OCI-M1 (cell line): Measurements from ENCODE around the gene GNAI3.

ENCODE experiments used
- DNase-seq: peaks from one replicate; lab custom pipeline; 2025; lab: John Stamatoyannopoulos, UW

GNAI3 gene

DNA sequence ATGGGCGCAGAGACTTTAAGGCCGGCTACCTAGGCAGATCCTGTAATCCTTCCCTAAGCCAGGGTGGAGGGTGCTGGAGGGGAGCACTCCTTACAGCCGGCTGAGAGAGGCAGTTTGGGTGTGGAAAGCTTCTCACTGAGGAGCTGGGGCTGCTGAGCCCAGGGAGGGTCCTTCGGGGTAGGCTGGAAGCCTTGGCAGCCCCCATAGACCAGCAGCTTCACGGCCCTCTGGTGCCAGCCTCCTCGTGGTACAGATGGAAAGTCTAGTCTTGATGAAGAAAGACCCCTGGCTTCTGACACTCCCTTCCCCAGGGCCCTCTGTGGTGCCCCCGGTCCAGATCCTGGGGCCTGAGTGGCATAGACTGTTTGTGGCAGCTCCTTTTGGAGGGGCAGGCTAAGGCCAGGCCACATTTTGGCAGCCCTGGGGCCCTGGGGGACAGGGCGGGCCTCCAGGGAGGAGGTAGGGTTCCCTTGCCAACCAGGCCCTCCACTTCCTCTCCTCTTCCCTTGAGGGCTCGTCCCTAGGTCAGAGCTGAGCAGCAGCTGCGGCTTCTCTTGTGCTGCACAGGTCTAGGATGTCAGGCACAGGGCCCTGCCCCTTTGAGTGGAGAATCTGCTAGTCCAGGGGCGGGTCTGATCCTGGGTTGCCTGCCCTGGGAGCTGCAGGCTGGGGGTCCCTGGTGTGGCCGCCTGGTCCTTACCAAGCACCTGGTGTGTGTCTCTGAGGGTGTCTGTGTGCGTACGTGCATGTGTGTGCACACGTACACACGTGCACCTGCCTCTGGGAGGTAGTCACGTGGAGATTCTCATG, 76.0 kb downstream of the GNAI3 start:
- DNase-seq: no peak

GRCh38 chr1:109625176-109625575, 76.8 kb downstream of the GNAI3 start:
- DNase-seq: no peak

- DNase-seq: no peak
Observed at GRCh38 chr1:109625601-109626560, 77.5 kb downstream of the GNAI3 start.

DNA sequence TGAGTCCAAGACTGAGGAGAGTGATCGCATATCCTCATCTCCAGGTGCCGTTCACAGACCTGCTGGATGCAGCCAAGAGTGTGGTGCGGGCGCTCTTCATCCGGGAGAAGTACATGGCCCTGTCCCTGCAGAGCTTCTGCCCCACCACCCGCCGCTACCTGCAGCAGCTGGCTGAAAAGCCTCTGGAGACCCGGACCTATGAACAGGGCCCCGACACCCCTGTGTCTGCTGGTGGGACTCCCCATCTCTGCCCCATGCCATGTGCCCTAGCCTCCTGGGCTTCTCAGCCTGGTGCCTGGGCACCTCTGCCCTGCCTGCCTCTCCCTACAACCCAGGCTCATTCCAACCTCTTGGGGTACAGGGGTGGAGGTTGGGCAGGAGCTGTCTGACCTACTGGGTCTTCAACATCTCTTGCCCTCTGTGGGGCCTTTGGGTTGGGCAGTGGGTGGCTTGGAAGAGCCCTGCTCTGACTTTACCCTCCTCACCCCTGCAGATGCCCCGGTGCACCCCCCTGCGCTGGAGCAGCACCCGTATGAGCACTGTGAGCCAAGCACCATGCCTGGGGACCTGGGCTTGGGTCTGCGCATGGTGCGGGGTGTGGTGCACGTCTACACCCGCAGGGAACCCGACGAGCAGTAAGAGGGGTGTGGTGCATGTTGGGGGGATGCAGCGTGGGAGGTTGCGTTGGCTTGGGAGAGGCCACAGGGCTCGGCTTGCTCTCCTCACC, 78.4 kb downstream of the GNAI3 start:
- DNase-seq: no peak

DNA sequence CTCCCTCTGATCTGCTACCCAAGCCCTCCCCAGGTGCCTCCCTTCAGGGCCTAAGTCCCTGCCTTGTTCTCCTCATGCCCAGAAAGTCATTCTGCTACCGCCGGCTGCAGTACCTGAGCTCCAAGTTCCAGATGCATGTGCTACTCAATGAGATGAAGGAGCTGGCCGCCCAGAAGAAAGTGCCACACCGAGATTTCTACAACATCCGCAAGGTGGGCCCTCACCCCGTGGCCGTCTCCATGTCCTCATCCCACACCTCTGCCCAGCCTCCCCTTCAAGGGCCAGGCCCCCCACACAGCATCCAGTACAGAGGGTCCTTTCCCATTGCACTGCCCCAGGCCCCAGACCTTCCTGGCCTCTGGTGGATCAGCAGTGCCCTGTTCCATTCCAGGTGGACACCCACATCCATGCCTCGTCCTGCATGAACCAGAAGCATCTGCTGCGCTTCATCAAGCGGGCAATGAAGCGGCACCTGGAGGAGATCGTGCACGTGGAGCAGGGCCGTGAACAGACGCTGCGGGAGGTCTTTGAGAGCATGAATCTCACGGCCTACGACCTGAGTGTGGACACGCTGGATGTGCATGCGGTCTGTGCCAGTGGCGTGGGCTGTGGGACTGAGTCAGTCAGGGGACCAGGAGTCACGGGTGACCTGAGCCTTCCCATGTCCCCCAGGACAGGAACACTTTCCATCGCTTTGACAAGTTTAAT, 79.4 kb downstream of the GNAI3 start:
- DNase-seq: no peak

GRCh38 chr1:109628540-109629321, 80.3 kb downstream of the GNAI3 start:
- DNase-seq: no peak

- DNase-seq: no peak
Observed at GRCh38 chr1:109629372-109630030, 81.1 kb downstream of the GNAI3 start.

GRCh38 chr1:109630081-109630897, 81.9 kb downstream of the GNAI3 start:
- no peak for DNase-seq

GRCh38 chr1:109630898-109631512, 82.6 kb downstream of the GNAI3 start:
- no peak for DNase-seq

DNA sequence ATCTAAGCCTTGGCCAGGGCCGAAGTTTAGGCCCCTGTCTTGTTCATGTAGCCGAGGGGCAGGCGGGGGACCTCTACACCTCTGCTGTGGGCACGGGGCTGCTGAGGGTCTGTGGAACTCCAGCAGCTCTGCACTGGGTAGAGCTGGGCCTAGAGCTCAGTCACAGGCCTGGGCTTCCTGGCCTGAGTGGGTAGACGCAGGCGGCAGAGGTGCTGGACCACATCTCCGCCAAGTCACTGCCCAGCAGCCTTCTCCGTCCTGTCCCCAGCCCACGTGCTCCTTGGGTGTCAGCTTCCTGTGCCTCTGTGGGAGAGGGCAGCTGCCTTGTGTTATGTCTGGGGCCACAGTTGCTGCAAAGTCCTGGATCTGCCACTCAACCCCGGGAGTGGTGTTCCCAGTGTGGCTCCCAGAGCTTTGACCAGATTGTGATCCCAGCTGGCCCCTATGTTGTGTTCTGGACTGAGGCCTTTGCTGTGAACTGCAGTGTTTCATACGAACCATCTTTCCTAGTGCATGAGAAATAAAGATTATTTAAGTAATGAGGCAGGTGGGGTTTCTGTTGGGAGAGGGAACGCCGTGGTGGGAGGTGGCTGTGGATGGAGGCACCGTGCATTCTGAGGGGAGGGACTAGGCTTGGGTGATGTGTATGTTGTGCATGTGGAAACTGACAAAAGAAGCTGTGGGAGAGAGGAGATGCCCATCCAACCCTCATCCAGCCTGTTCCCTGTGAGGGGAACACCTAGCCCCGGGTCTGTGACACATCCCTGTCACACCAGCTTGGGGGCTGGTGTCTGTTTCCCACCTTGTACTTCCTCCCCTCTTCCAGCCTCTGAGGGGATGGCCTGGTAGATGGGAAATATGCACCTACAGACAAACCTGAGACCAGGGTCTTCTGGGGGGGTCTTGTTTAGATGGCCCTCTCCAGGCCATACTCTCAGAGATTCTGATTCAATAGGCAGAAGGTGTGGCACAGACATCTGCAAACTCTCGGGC, 83.4 kb downstream of the GNAI3 start:
- no peak for DNase-seq

DNA sequence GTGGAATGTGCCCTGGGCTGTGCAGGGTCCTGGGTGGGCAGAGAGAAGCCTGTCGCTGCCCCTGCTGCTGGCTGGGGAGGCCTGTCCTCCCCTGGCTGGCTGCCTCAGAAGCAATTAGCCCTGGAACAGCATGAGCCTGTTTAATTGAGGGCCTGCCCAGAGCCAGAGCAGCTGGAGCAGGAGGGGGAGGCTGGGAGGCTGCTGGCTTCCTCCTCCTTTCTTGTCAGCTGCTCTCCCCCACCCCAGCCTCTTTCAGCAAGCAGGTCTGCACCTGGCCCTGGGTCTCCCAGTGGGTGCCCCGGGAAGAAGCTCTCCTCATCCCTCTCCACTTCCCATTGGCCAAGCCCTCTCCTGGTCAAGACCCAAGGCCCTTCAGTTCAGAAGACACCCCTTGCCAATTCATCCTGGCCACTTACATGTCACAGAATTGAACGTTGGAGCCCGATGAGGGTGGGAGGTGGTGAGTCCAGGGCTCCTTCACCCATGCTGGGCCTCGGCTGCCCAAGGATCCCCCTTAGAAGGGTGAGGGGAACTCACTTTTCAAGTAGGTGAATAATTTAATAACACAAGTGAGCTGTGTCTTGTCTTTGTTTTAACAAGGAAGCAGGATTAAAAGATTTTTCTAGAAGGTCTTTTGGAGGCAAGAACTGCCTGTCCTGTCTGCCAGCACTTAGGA, 84.4 kb downstream of the GNAI3 start:
- no peak for DNase-seq

DNA sequence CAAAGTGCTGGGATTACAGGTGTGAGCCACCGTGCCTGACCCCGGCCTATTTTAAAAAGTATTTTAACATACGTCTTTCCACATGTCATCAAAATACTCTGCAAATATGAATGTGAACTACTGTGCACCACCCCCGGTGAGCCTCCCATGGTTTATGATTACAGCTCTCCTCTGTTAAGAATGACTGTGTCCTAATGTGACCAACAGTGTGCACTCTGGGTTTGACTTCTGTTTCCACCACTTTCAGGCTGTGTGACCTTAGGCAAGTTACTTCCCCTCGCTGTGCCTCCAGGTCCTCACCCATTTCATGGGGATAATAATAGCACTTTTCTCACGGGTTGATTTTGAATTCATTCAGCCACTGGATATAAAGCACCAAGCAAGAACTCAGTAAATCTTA, 85.9 kb downstream of the GNAI3 start:
- DNase-seq: no peak

DNA sequence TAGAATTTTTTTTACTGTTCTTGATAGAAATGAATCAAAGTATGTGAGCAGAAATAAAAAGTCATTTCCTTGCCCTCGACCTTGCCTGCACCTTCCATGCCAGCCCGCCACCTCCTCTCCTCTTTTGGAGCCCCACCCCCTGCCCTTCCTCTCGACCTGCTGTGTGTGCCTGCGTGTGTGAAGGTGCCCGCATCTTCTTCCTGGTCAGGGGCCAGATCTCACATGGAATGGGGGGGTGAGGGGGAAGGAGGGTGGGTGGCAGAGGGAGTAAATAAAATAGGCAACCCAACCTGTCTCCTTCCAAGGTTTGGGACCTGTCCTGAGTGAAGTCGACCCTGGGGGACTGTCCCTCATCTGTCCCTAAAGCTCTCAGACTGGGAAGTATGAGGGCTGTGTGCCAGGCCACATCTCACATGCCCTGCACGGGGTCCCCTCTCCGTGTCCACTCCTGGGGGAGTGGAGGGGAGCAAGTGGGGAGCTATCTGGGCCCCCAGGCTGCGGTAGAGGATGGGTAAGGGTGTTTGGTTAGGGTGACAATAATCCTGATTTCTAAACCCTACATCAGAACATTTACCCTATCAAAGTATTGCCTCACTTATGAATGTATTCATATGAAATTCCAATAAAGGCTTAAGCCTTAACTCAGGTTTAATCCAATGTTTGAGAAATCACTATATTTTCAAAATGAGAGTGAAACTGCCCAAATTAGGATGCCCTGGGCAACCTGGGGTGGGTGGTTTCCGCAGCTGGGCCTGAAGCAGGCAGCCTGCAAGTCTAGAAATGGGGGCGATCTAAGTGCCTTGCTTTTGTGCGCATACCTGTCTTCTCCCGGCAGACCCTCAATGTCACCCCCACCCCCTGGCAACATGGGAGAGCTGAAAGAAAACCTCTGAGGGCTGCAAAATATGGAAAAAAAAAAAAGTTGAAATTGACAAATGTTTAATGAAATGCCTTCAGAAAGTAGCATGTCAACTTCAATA, 86.6 kb downstream of the GNAI3 start:
- DNase-seq: no peak

DNA sequence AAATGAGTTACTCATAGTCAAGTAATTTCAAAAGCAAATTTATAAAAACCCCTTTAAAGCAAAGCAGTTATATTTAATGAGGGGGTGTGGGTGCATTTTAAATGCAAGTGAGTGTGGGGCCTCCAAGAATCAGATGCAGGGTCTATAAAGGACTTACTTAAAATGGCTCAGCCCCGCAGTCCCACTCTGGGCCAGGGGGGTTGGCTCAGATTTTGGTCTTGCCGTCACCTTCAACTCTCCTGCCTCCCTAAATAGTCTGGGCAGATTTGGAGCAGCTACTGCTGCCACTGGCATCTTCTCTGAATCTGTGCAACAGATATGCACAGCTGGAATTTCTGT, 87.4 kb downstream of the GNAI3 start:
- no peak for DNase-seq

- DNase-seq: peak; percentile 21
Observed at GRCh38 chr1:109636201-109636952, 88.0 kb downstream of the GNAI3 start.
